Putamen (tissue), 1 donor: ENCODE measurements around the gene ZACN.

Source experiments
- DNase-seq: peaks from one replicate; pipeline ENCODE4 v3.0.0-alpha.2; 2016; ENCODE audit warnings: low spot score

The ZACN gene

GRCh38 chr17:76103274-76104139 is 24.5 kb downstream of the ZACN start, which contains the start of gene EXOC7:
Gene EXOC7, minus strand, starts transcription at chr17:76103787. Its CDS starts 95 bp downstream, at chr17:76103692.
- DNase-seq = peak; percentile 92

- DNase-seq = no peak
Observed at GRCh38 chr17:76104140-76104895, 25.3 kb downstream of the ZACN start.

GRCh38 chr17:76104896-76105231 is 25.9 kb downstream of the ZACN start:
- DNase-seq = no peak

GRCh38 chr17:76106703-76107102 is 27.7 kb downstream of the ZACN start:
- no peak for DNase-seq

- DNase-seq = no peak
Observed at GRCh38 chr17:76107509-76107908, 28.5 kb downstream of the ZACN start.

- no peak for DNase-seq
Observed at GRCh38 chr17:76111956-76112355, 33.0 kb downstream of the ZACN start.

- DNase-seq = no peak
Observed at GRCh38 chr17:76115138-76115754, 36.3 kb downstream of the ZACN start.

GRCh38 chr17:76119409-76120371 is 40.7 kb downstream of the ZACN start:
- DNase-seq = no peak

GRCh38 chr17:76120658-76121008 is 41.7 kb downstream of the ZACN start:
- DNase-seq = no peak

- no peak for DNase-seq
Observed at GRCh38 chr17:76121932-76122430, 43.0 kb downstream of the ZACN start.

GRCh38 chr17:76122431-76123190 is 43.6 kb downstream of the ZACN start:
- no peak for DNase-seq

GRCh38 chr17:76123191-76123499 is 44.2 kb downstream of the ZACN start:
- no peak for DNase-seq

- DNase-seq = no peak
Observed at GRCh38 chr17:76123749-76124581, 45.0 kb downstream of the ZACN start.

GRCh38 chr17:76124582-76125390 is 45.8 kb downstream of the ZACN start:
- DNase-seq = no peak

GRCh38 chr17:76125391-76125675 is 46.4 kb downstream of the ZACN start:
- DNase-seq = no peak

- DNase-seq = no peak
Observed at GRCh38 chr17:76125922-76126321, 46.9 kb downstream of the ZACN start.

GRCh38 chr17:76130473-76130872 is 51.5 kb downstream of the ZACN start:
- DNase-seq = no peak

- DNase-seq = no peak
Observed at GRCh38 chr17:76131051-76131691, 52.2 kb downstream of the ZACN start.
